ENCODE data around the gene CACNB1. TPM values are rescaled to one million over a fixed set of nuclear protein-coding genes. Genes with fewer than 3 reads are reported as not detected.

The CACNB1 gene
- total RNA-seq, 1 donor from 2014 or later = 20.4 TPM

- Mint-ChIP-seq H3K9me3 (no peaks in the 10 kb centered on the region), H3K4me3 (no peak overlapping the region), H3K4me1 (peaks cover 2% of the 10 kb centered on the region), H3K27ac (no peak overlapping the region), H3K36me3 (ENCODE audit: low read depth) (peaks cover 34% of the 10 kb centered on the region), H3K27me3 (no peaks in the 10 kb centered on the region)
- intact Hi-C loops (cut with micrococcal nuclease) = no loop called here
- DNase-seq = no peak
Measured at GRCh38 chr17:39187152-39187830, 10.2 kb downstream of the CACNB1 start.

- Mint-ChIP-seq H3K27me3 (no peaks in the 10 kb centered on the region), H3K27ac (peak overlapping the region; percentile 36), H3K4me1 (no peaks in the 10 kb centered on the region), H3K36me3 (ENCODE audit: low read depth) (peaks cover 32% of the 10 kb centered on the region), H3K4me3 (no peak overlapping the region), H3K9me3 (no peaks in the 10 kb centered on the region)
- intact Hi-C loops (cut with micrococcal nuclease) = no loop called here
- DNase-seq = no peak
Measured at GRCh38 chr17:39186481-39187002, 10.9 kb downstream of the CACNB1 start.

GRCh38 chr17:39183720-39184119, 13.7 kb downstream of the CACNB1 start:
- DNase-seq = no peak
- no peak overlapping the region for H3K4me3 Mint-ChIP-seq
- H3K27me3 Mint-ChIP-seq = no peaks in the 10 kb centered on the region
- intact Hi-C loops (cut with micrococcal nuclease) = no loop called here
- no peaks in the 10 kb centered on the region for H3K4me1 Mint-ChIP-seq
- H3K36me3 Mint-ChIP-seq (ENCODE audit: low read depth) = peaks cover 33% of the 10 kb centered on the region
- no peaks in the 10 kb centered on the region for H3K9me3 Mint-ChIP-seq
- peak overlapping the region; percentile 48 for H3K27ac Mint-ChIP-seq

GRCh38 chr17:39183045-39183444, 14.4 kb downstream of the CACNB1 start:
- H3K27me3 Mint-ChIP-seq = no peaks in the 10 kb centered on the region

GRCh38 chr17:39181303-39181702, 16.2 kb downstream of the CACNB1 start:
- no peaks in the 10 kb centered on the region for H3K27me3 Mint-ChIP-seq
- H3K4me3 Mint-ChIP-seq = no peak overlapping the region
- peaks cover 48% of the 10 kb centered on the region for H3K36me3 Mint-ChIP-seq (ENCODE audit: low read depth)
- no peaks in the 10 kb centered on the region for H3K4me1 Mint-ChIP-seq
- intact Hi-C loops (cut with micrococcal nuclease) = no loop called here
- no peak for DNase-seq
- H3K27ac Mint-ChIP-seq = no peak overlapping the region
- no peaks in the 10 kb centered on the region for H3K9me3 Mint-ChIP-seq

More at GRCh38 chr17:39183045-39183444, 14.4 kb downstream of the CACNB1 start:
- no peaks in the 10 kb centered on the region for H3K4me1 Mint-ChIP-seq
- no peak for DNase-seq
- peaks cover 37% of the 10 kb centered on the region for H3K36me3 Mint-ChIP-seq (ENCODE audit: low read depth)
- H3K27ac Mint-ChIP-seq = no peak overlapping the region
- no peaks in the 10 kb centered on the region for H3K9me3 Mint-ChIP-seq
- no peak overlapping the region for H3K4me3 Mint-ChIP-seq
- intact Hi-C loops (cut with micrococcal nuclease) = no loop called here

- no peak overlapping the region for H3K27ac Mint-ChIP-seq
- intact Hi-C loops (cut with micrococcal nuclease) = no loop called here
- no peak overlapping the region for H3K4me3 Mint-ChIP-seq
- DNase-seq = no peak
- peaks cover 43% of the 10 kb centered on the region for H3K36me3 Mint-ChIP-seq (ENCODE audit: low read depth)
- H3K4me1 Mint-ChIP-seq = peaks cover 1% of the 10 kb centered on the region
- H3K9me3 Mint-ChIP-seq = no peaks in the 10 kb centered on the region
- H3K27me3 Mint-ChIP-seq = no peaks in the 10 kb centered on the region
Measured at GRCh38 chr17:39178536-39178935, 18.9 kb downstream of the CACNB1 start.

GRCh38 chr17:39177256-39177655, 20.2 kb downstream of the CACNB1 start:
- H3K4me1 Mint-ChIP-seq = peaks cover 7% of the 10 kb centered on the region
- no peak overlapping the region for H3K27ac Mint-ChIP-seq
- H3K27me3 Mint-ChIP-seq = no peaks in the 10 kb centered on the region
- no peak overlapping the region for H3K4me3 Mint-ChIP-seq
- peaks cover 33% of the 10 kb centered on the region for H3K36me3 Mint-ChIP-seq (ENCODE audit: low read depth)
- intact Hi-C loops (cut with micrococcal nuclease) = no loop called here
- no peak for DNase-seq
- no peaks in the 10 kb centered on the region for H3K9me3 Mint-ChIP-seq

GRCh38 chr17:39175695-39176093, 21.8 kb downstream of the CACNB1 start:
- Mint-ChIP-seq H3K27me3 (peaks cover 2% of the 10 kb centered on the region), H3K36me3 (ENCODE audit: low read depth) (peaks cover 33% of the 10 kb centered on the region), H3K4me3 (no peak overlapping the region), H3K9me3 (no peaks in the 10 kb centered on the region), H3K27ac (no peak overlapping the region), H3K4me1 (peaks cover 9% of the 10 kb centered on the region)
- no peak for DNase-seq
- intact Hi-C loops (cut with micrococcal nuclease) = loop anchor here (2.0 kb wide), 1 partner anchor 193 kb away; no protein-coding TSS in a partner anchor

- Mint-ChIP-seq H3K27ac (no peak overlapping the region), H3K36me3 (ENCODE audit: low read depth) (peaks cover 33% of the 10 kb centered on the region), H3K4me1 (peaks cover 9% of the 10 kb centered on the region), H3K4me3 (no peak overlapping the region), H3K9me3 (no peaks in the 10 kb centered on the region), H3K27me3 (peaks cover 6% of the 10 kb centered on the region)
- peak; percentile 92 for DNase-seq
- intact Hi-C loops (cut with micrococcal nuclease) = loop anchor here (2.0 kb wide), 1 partner anchor 192 kb away; no protein-coding TSS in a partner anchor
Measured at GRCh38 chr17:39174920-39175694, 22.4 kb downstream of the CACNB1 start.

- no peak overlapping the region for H3K4me3 Mint-ChIP-seq
- peaks cover 32% of the 10 kb centered on the region for H3K36me3 Mint-ChIP-seq (ENCODE audit: low read depth)
- no peaks in the 10 kb centered on the region for H3K9me3 Mint-ChIP-seq
- H3K27me3 Mint-ChIP-seq = peaks cover 10% of the 10 kb centered on the region
- no peak for DNase-seq
- H3K4me1 Mint-ChIP-seq = peaks cover 10% of the 10 kb centered on the region
- intact Hi-C loops (cut with micrococcal nuclease) = loop anchor here (2.0 kb wide), 1 partner anchor 191 kb away; no protein-coding TSS in a partner anchor
- no peak overlapping the region for H3K27ac Mint-ChIP-seq
Measured at GRCh38 chr17:39173526-39174274, 23.8 kb downstream of the CACNB1 start.

GRCh38 chr17:39173080-39173479, 24.4 kb downstream of the CACNB1 start:
- Mint-ChIP-seq H3K36me3 (ENCODE audit: low read depth) (peaks cover 28% of the 10 kb centered on the region), H3K27ac (no peak overlapping the region)
- intact Hi-C loops (cut with micrococcal nuclease) = no loop called here

GRCh38 chr17:39171933-39172332, 25.5 kb downstream of the CACNB1 start:
- Mint-ChIP-seq H3K4me1 (peaks cover 17% of the 10 kb centered on the region), H3K4me3 (no peak overlapping the region), H3K9me3 (peaks cover 3% of the 10 kb centered on the region), H3K27ac (no peak overlapping the region), H3K27me3 (peaks cover 10% of the 10 kb centered on the region), H3K36me3 (ENCODE audit: low read depth) (peaks cover 18% of the 10 kb centered on the region)
- no peak for DNase-seq
- intact Hi-C loops (cut with micrococcal nuclease) = no loop called here

More at GRCh38 chr17:39173080-39173479, 24.4 kb downstream of the CACNB1 start:
- Mint-ChIP-seq H3K9me3 (peaks cover 3% of the 10 kb centered on the region), H3K4me1 (peaks cover 10% of the 10 kb centered on the region), H3K4me3 (no peak overlapping the region), H3K27me3 (peaks cover 10% of the 10 kb centered on the region)
- DNase-seq = no peak

GRCh38 chr17:39170558-39170957, 26.9 kb downstream of the CACNB1 start:
- Mint-ChIP-seq H3K4me3 (no peak overlapping the region), H3K4me1 (peaks cover 24% of the 10 kb centered on the region), H3K36me3 (ENCODE audit: low read depth) (peaks cover 7% of the 10 kb centered on the region), H3K27me3 (peaks cover 21% of the 10 kb centered on the region), H3K27ac (no peak overlapping the region), H3K9me3 (peaks cover 3% of the 10 kb centered on the region)
- intact Hi-C loops (cut with micrococcal nuclease) = no loop called here
- no peak for DNase-seq

Data from activated CD4-positive, alpha-beta T cell treated with anti-CD3 and anti-CD28 coated beads, Interleukin-2, amount 10 ng/mL, durations not matched to agents 24 days and 14 days (primary cell).